Kidney epithelial cell (primary cell): ENCODE data around the gene HMOX1. TPM values are rescaled to one million over a fixed set of nuclear protein-coding genes. Genes with fewer than 3 reads are reported as not detected.

Experiments
- DNase-seq: peaks from one replicate; pipeline ENCODE4 v3.0.0-alpha.2; 2010; ENCODE audit warnings: low read depth
- H3K27me3 ChIP-seq: 2 replicates; pipeline ENCODE4 v1.6.0; 2011; ENCODE audit warnings: low read length; ENCODE audit not compliant: control insufficient read depth, insufficient read depth
- H3K36me3 ChIP-seq: 2 replicates; pipeline ENCODE4 v1.5.1; 2011; ENCODE audit warnings: low read length; ENCODE audit not compliant: control insufficient read depth, insufficient read depth
- H3K4me3 ChIP-seq: 2 replicates; pipeline ENCODE4 v1.5.1; 2011; ENCODE audit warnings: low read depth, mild to moderate bottlenecking, control low read depth, low read length
- total RNA-seq: library from RNA; depleted of rRNA; stranded (reverse); fragments of >200 nt; gene quantifications from 2 replicates; pipeline ENCODE4 v1.2.3, GENCODE V29; 2015
- TF ChIP-seq, protein P1 (sequence below): IDR thresholded peaks from 2 replicates; pipeline ENCODE4 v1.5.1; 2011; ENCODE audit warnings: mild to moderate bottlenecking, moderate library complexity, low read length, control low read depth, inconsistent platforms; ENCODE audit not compliant: insufficient read depth, poor library complexity, severe bottlenecking

HMOX1 gene
- total RNA-seq, 1 donor from 2014 or later, result 37.7 TPM

DNA sequence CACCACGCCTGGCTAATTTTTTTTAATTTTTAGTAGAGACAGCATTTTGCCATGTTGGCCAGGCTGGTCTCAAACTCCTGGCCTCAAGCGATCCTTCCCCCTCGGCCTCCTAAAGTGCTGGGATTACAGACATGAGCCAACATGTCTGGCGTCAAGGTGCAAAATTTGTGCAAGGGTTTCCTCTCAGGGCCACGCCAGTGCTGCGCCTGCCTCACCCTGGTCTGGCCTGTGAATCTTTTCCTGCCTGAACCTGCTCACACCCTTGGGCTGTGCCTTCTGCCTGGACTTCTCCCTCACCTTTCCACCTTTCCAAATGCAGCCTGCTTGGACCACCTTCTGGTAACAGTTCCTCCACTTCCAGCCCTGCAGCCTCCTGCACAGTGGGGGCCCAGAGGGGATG lies 62.4 kb downstream of the HMOX1 start:
- no peak for DNase-seq
- TF ChIP-seq, protein P1, sequence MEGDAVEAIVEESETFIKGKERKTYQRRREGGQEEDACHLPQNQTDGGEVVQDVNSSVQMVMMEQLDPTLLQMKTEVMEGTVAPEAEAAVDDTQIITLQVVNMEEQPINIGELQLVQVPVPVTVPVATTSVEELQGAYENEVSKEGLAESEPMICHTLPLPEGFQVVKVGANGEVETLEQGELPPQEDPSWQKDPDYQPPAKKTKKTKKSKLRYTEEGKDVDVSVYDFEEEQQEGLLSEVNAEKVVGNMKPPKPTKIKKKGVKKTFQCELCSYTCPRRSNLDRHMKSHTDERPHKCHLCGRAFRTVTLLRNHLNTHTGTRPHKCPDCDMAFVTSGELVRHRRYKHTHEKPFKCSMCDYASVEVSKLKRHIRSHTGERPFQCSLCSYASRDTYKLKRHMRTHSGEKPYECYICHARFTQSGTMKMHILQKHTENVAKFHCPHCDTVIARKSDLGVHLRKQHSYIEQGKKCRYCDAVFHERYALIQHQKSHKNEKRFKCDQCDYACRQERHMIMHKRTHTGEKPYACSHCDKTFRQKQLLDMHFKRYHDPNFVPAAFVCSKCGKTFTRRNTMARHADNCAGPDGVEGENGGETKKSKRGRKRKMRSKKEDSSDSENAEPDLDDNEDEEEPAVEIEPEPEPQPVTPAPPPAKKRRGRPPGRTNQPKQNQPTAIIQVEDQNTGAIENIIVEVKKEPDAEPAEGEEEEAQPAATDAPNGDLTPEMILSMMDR, result no peak
- Histone ChIP-seq H3K4me3 (no peak overlapping the region), H3K36me3 (no peaks in the 10 kb centered on the region), H3K27me3 (no peaks in the 10 kb centered on the region)

Other genes starting within 250 kb of the HMOX1 start
- 23.4 and 27.7 TPM in 2 replicates for gene HMGXB4, start 123.6 kb upstream of the HMOX1 start, total RNA-seq
- 49.2 and 61.5 TPM in 2 replicates for gene TOM1, start 81.2 kb upstream of the HMOX1 start, total RNA-seq
- gene MCM5, start 19.0 kb downstream of the HMOX1 start, total RNA-seq, result 31.5 and 34.6 TPM in 2 replicates
- 0.04 and 1.4 TPM in 2 replicates for gene RASD2, start 159.7 kb downstream of the HMOX1 start, total RNA-seq
- gene MB, start 236.2 kb downstream of the HMOX1 start, total RNA-seq, result not detected in 2 replicates